Uterus (tissue), 2 donors: ENCODE results near the gene ALDH1L1.

ENCODE experiments used
- POLR2A ChIP-seq, 2 donors: fragments of 450-650 bp; IDR thresholded peaks; one replicate each; pipeline ENCODE4 v1.6.1; 2016; ENCODE audit warnings: antibody characterized with exemption in 2 of 2, mild to moderate bottlenecking in 1 of 2, moderate library complexity in 1 of 2
- TF ChIP-seq, protein P1 (sequence below), 4 experiments: fragments of 200-600 bp in 2 of 4; fragments of 450-650 bp in 2 of 4; sonication (generic) in 2 of 4; IDR thresholded peaks; one replicate each; pipeline ENCODE4 v1.5.1; 2016 to 2019; ENCODE audit warnings: antibody characterized with exemption in 4 of 4, mild to moderate bottlenecking in 2 of 4, moderate library complexity in 1 of 4

- TF ChIP-seq POLR2A (IDR thresholded peaks at IDR 0.05): no peak
- TF ChIP-seq, protein P1, sequence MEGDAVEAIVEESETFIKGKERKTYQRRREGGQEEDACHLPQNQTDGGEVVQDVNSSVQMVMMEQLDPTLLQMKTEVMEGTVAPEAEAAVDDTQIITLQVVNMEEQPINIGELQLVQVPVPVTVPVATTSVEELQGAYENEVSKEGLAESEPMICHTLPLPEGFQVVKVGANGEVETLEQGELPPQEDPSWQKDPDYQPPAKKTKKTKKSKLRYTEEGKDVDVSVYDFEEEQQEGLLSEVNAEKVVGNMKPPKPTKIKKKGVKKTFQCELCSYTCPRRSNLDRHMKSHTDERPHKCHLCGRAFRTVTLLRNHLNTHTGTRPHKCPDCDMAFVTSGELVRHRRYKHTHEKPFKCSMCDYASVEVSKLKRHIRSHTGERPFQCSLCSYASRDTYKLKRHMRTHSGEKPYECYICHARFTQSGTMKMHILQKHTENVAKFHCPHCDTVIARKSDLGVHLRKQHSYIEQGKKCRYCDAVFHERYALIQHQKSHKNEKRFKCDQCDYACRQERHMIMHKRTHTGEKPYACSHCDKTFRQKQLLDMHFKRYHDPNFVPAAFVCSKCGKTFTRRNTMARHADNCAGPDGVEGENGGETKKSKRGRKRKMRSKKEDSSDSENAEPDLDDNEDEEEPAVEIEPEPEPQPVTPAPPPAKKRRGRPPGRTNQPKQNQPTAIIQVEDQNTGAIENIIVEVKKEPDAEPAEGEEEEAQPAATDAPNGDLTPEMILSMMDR (IDR thresholded peaks at IDR 0.05): peak in 3 of 4 experiments; percentile 32 to 69 (median 61)
Observed at GRCh38 chr3:126212620-126213378, 32.4 kb upstream of the ALDH1L1 start.
